GM11168 (cell line): ENCODE results near the gene CLDN7.
"Not testable (repeated sequence)": the region's sequence is repeated elsewhere in the genome, so short reads cannot be mapped to it uniquely, and the experiment has no call there.

Experiments
- in situ Hi-C: fragments of 300-500 bp; cut with MboI; formaldehyde crosslinking; loops from one replicate; pipeline ENCODE4 v1.12.0; 2022; ENCODE audit warnings: low sequenced_read_pairs; ENCODE audit not compliant: unreplicated experiment

CLDN7 gene

GRCh38 chr17:7258731-7259554 lies 3.3 kb downstream of the CLDN7 start:
- in situ Hi-C loops: no loop called here

- in situ Hi-C loops: no loop called here
Observed at GRCh38 chr17:7256766-7257456, 5.4 kb downstream of the CLDN7 start.

GRCh38 chr17:7254511-7254910 lies 7.8 kb downstream of the CLDN7 start:
- in situ Hi-C loops: no loop called here

- in situ Hi-C loops: no loop called here
Observed at GRCh38 chr17:7253082-7253481, 9.2 kb downstream of the CLDN7 start.

GRCh38 chr17:7252176-7253043 lies 9.9 kb downstream of the CLDN7 start, which contains the start of gene ELP5:
Gene ELP5, plus strand, starts transcription at chr17:7252215. Its CDS starts 336 bp downstream, at chr17:7252551.
- in situ Hi-C loops: no loop called here

GRCh38 chr17:7251661-7252175 lies 10.6 kb downstream of the CLDN7 start, which contains the start of gene CTDNEP1:
Gene CTDNEP1, minus strand, starts transcription at chr17:7251734. Its CDS starts 438 bp downstream, at chr17:7251296.
- in situ Hi-C loops: no loop called here

GRCh38 chr17:7250695-7251627 lies 11.3 kb downstream of the CLDN7 start:
- in situ Hi-C loops: no loop called here

- in situ Hi-C loops: no loop called here
Observed at GRCh38 chr17:7249830-7250229, 12.4 kb downstream of the CLDN7 start.

- in situ Hi-C loops: no loop called here
Observed at GRCh38 chr17:7249214-7249613, 13.1 kb downstream of the CLDN7 start.

- in situ Hi-C loops: no loop called here
Observed at GRCh38 chr17:7248796-7249195, 13.5 kb downstream of the CLDN7 start.

GRCh38 chr17:7246779-7247178 lies 15.5 kb downstream of the CLDN7 start:
- in situ Hi-C loops: no loop called here

- in situ Hi-C loops: not testable (repeated sequence)
Observed at GRCh38 chr17:7243838-7244237, 18.4 kb downstream of the CLDN7 start.

GRCh38 chr17:7243453-7243729 lies 18.9 kb downstream of the CLDN7 start:
- in situ Hi-C loops: no loop called here

GRCh38 chr17:7242717-7243452 lies 19.4 kb downstream of the CLDN7 start:
- in situ Hi-C loops: no loop called here

- in situ Hi-C loops: no loop called here
Observed at GRCh38 chr17:7241783-7242716, 20.2 kb downstream of the CLDN7 start, which contains the start of gene GABARAP. Gene GABARAP, minus strand, starts transcription at chr17:7242449. Its CDS starts 119 bp downstream, at chr17:7242330.

GRCh38 chr17:7241090-7241733 lies 21.1 kb downstream of the CLDN7 start:
- in situ Hi-C loops: no loop called here

GRCh38 chr17:7240375-7240774 lies 21.9 kb downstream of the CLDN7 start:
- in situ Hi-C loops: no loop called here
